Naive thymus-derived CD4-positive, alpha-beta T cell (primary cell): ENCODE results near the gene STX16. TPM values are rescaled to one million over a fixed set of nuclear protein-coding genes. Genes with fewer than 3 reads are reported as not detected.

Source experiments
- ATAC-seq: fragments of 150-1000 bp; cut with Tn5 transposase; 2 replicates; pipeline ENCODE4 v1.10.0; 2021; ENCODE audit warnings: mild to moderate bottlenecking, moderate library complexity
- CTCF ChIA-PET: fragments of 350-600 bp; sonication (Branson Sonifier 250); formaldehyde crosslinking; loops from one replicate; lab custom pipeline; 2021; ENCODE audit warnings: antibody characterized with exemption; lab: Charles Lee
- POLR2A ChIA-PET: fragments of 350-600 bp; sonication (Branson Sonifier 250); formaldehyde crosslinking; loops from one replicate; lab custom pipeline; 2021; ENCODE audit warnings: antibody characterized with exemption, inconsistent platforms; lab: Charles Lee
- DNase-seq, 9 donors: peaks; one replicate each; pipeline versions ENCODE4 v3.0.0 to v3.0.0-alpha.2; 2020 to 2022; ENCODE audit warnings: mixed read lengths in 1 of 9
- H3K27ac ChIP-seq: one replicate; pipeline ENCODE4 v1.7.0; 2013; ENCODE audit warnings: mild to moderate bottlenecking, low read depth, low read length, moderate library complexity
- H3K27me3 ChIP-seq, 2 donors: one replicate each; pipeline ENCODE4 v1.7.0; 2013; ENCODE audit warnings: low read length in 2 of 2, mild to moderate bottlenecking in 2 of 2, moderate library complexity in 2 of 2; ENCODE audit not compliant: control insufficient read depth in 2 of 2, insufficient read depth in 2 of 2
- H3K36me3 ChIP-seq, 3 experiments: 1 replicate in 2 of 3; 2 replicates in 1 of 3; pipeline ENCODE4 v1.7.0; 2013; ENCODE audit warnings: low read length in 3 of 3, mild to moderate bottlenecking in 3 of 3, moderate library complexity in 1 of 3; ENCODE audit not compliant: insufficient read depth in 3 of 3, control insufficient read depth in 2 of 3
- H3K4me1 ChIP-seq, 2 donors: one replicate each; pipeline ENCODE4 v1.7.0; 2013; ENCODE audit warnings: low read length in 2 of 2, mild to moderate bottlenecking in 2 of 2, moderate library complexity in 1 of 2; ENCODE audit not compliant: control insufficient read depth in 2 of 2, insufficient read depth in 2 of 2
- H3K4me3 ChIP-seq: 2 replicates; pipeline ENCODE4 v1.7.0; 2013; ENCODE audit warnings: mild to moderate bottlenecking, low read length
- H3K9me3 ChIP-seq, 3 experiments: 1 replicate in 2 of 3; 2 replicates in 1 of 3; pipeline ENCODE4 v1.7.0; 2013; ENCODE audit warnings: low read length in 3 of 3; ENCODE audit not compliant: control insufficient read depth in 2 of 3
- H3K27ac Mint-ChIP-seq, 9 donors: one replicate each; pipeline ENCODE4 v1.8.0; 2020 to 2022; ENCODE audit warnings: mixed read lengths in 9 of 9, mild to moderate bottlenecking in 8 of 9, moderate library complexity in 5 of 9, inconsistent platforms in 2 of 9
- H3K27me3 Mint-ChIP-seq, 5 donors: one replicate each; pipeline ENCODE4 v1.8.0; 2021 to 2022; ENCODE audit warnings: mixed read lengths in 5 of 5, mild to moderate bottlenecking in 1 of 5
- H3K36me3 Mint-ChIP-seq, 5 donors: one replicate each; pipeline ENCODE4 v1.8.0; 2020 to 2022; ENCODE audit warnings: mixed read lengths in 5 of 5, mild to moderate bottlenecking in 3 of 5, inconsistent platforms in 1 of 5
- H3K4me1 Mint-ChIP-seq, 7 donors: one replicate each; pipeline ENCODE4 v1.8.0; 2020 to 2022; ENCODE audit warnings: mixed read lengths in 7 of 7, mild to moderate bottlenecking in 3 of 7, inconsistent platforms in 1 of 7
- H3K4me3 Mint-ChIP-seq, 10 donors: one replicate each; pipeline ENCODE4 v1.8.0; 2020 to 2022; ENCODE audit warnings: mild to moderate bottlenecking in 10 of 10, mixed read lengths in 10 of 10, moderate library complexity in 6 of 10, inconsistent platforms in 2 of 10
- H3K9me3 Mint-ChIP-seq, 11 donors: one replicate each; pipeline ENCODE4 v1.8.0; 2020 to 2022; ENCODE audit warnings: mixed read lengths in 11 of 11, mild to moderate bottlenecking in 4 of 11, inconsistent platforms in 1 of 11, moderate library complexity in 1 of 11
- intact Hi-C, 2 donors: fragments of 100-400 bp; cut with micrococcal nuclease; formaldehyde crosslinking; loops; one replicate each; pipeline ENCODE4 v1.15.1; 2023
- polyA plus RNA-seq, 2 donors: library from polyadenylated mRNA; unstranded; fragments of 300-500 nt; fragmentation: Illumina TruSeq; gene quantifications; one replicate each; pipeline ENCODE4 v1.2.3, GENCODE V29; 2021
- total RNA-seq, 6 experiments: library from RNA in 5 of 6; stranded (reverse) in 5 of 6; gene quantifications; 1 replicate in 5 of 6; 2 replicates in 1 of 6; pipeline ENCODE4 v1.2.3 and lab custom pipeline; 2021 to 2026

The STX16 gene
- total and polyA plus RNA-seq, 7 experiments from 2014 or later: 32.0 to 225 (median 185) TPM

DNA sequence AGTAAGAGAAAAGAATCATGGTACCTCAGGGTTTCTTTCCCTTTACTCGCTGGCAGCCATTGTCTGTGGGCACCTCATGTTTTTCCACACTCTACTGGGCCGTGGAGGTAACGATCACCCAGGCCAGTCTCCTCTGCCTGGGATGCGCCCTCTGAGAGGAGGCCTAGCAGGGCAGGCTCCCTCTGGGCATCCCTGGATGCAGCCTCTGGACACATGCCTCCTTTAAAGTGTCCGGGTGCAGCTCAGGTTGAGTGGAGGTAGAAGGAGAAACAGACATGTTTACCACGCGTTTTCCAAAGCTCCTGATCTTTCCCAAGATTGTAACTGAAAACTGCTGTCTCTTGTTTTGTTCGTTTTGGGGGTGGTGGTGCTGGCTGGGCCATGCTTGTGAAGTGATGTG, 27.7 kb downstream of the STX16 start:
- no peak overlapping the region for H3K27ac ChIP-seq
- no peak for DNase-seq
- H3K9me3 ChIP-seq: no peaks in the 10 kb centered on the region
- Mint-ChIP-seq H3K4me1 (peaks cover 0 to 4% (median 0%) of the 10 kb centered on the region in 7 donors), H3K27me3 (no peaks in the 10 kb centered on the region), H3K36me3 (peaks cover 12 to 58% (median 27%) of the 10 kb centered on the region in 5 donors), H3K9me3 (peaks cover 0 to 1% (median 0%) of the 10 kb centered on the region in 11 donors), H3K4me3 (no peak overlapping the region), H3K27ac (peak overlapping the region in 1 of 9 donors; percentile 62)
- ATAC-seq: no peak
- POLR2A ChIA-PET: interaction anchor here (1.0 kb wide), 1 partner anchor 14 kb away, joined by 3 read pairs; no protein-coding TSS in a partner anchor
- CTCF ChIA-PET: no interaction called here
- H3K4me3 ChIP-seq: no peak overlapping the region
- intact Hi-C loops: no loop called here
- no peaks in the 10 kb centered on the region for H3K4me1 ChIP-seq
- H3K27me3 ChIP-seq: no peaks in the 10 kb centered on the region
- H3K36me3 ChIP-seq: peaks cover 6 to 49% (median 25%) of the 10 kb centered on the region in 3 experiments

DNA sequence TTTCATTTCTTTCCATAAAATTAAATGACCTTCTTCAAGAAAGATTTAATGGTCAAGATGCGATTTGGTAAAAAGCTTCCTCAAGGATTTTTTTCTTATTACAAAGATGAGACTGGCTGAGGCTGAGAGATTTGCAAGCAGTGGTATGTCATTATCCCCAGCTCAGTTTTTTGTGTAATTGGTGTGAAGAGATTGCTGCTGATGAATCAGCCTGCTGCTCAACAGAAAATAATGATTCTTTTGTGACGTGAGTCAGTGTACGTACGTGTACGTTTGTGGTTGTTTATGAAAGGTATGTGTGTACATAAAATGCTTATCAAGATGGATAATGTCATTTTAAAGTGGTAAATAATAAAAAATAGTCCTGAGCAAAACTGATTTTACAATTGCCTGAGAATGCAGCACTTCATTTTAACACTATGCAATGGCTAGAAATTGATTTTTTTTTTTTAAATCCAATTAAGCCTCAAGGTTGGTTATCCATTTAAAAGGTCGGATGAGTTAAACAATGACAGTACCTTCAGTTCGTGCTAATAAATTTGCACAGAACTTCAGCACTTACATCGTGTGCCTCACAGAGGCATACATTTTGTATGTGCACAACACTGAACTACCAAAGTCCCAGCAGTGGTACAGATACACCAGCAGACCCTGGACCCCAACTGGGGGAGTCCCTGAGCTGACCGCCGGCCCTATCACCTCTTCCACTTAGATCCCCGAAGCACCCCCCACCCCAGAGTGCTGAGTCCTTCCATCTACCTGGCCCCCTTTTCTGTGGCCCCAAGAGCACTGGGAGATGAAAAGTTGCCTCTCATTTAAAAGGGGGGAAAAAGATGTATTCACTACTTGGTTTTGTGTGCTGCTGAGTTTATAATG, 31.8 kb downstream of the STX16 start:
- POLR2A ChIA-PET: no interaction called here
- Histone ChIP-seq H3K4me1 (no peaks in the 10 kb centered on the region), H3K36me3 (peaks cover 0 to 18% (median 7%) of the 10 kb centered on the region in 3 experiments), H3K27ac (no peak overlapping the region), H3K9me3 (no peaks in the 10 kb centered on the region), H3K27me3 (no peaks in the 10 kb centered on the region), H3K4me3 (no peak overlapping the region)
- Mint-ChIP-seq H3K4me1 (peaks cover 0 to 5% (median 0%) of the 10 kb centered on the region in 7 donors), H3K9me3 (peaks cover 0 to 1% (median 0%) of the 10 kb centered on the region in 11 donors), H3K27ac (peak overlapping the region in 2 of 9 donors; percentile 32 to 71), H3K4me3 (no peak overlapping the region), H3K27me3 (no peaks in the 10 kb centered on the region), H3K36me3 (peaks cover 8 to 40% (median 18%) of the 10 kb centered on the region in 5 donors)
- no peak for ATAC-seq
- no peak for DNase-seq
- CTCF ChIA-PET: no interaction called here
- intact Hi-C loops: no loop called here

DNA sequence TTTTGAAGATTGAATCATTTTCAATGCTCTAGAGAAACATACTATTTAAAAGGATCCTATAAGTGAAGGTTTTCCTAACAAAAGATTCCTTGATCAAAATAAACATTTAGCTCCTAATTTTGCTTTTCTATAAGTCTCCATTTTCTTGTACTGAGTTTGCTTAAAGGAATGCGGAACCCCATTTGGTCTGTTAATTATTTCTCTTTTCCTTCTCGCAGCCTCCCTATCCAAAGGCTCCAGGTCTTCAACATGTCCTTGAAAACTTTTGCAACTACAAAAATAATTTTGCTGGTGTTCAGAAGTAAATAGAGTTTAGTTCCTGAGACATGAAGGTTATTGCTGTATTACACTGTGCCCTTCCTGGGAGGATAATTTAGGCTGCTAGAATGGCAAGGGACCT, 33.2 kb downstream of the STX16 start:
- Histone ChIP-seq H3K4me1 (no peaks in the 10 kb centered on the region), H3K36me3 (peaks cover 0 to 9% (median 7%) of the 10 kb centered on the region in 3 experiments), H3K27ac (no peak overlapping the region), H3K9me3 (no peaks in the 10 kb centered on the region), H3K4me3 (no peak overlapping the region), H3K27me3 (no peaks in the 10 kb centered on the region)
- DNase-seq (no peak), ATAC-seq (no peak)
- CTCF ChIA-PET: no interaction called here
- H3K27ac Mint-ChIP-seq: peak overlapping the region in 1 of 9 donors; percentile 22
- H3K9me3 Mint-ChIP-seq: peaks cover 0 to 2% (median 0%) of the 10 kb centered on the region in 11 donors
- intact Hi-C loops: no loop called here
- no peak overlapping the region for H3K4me3 Mint-ChIP-seq
- H3K27me3 Mint-ChIP-seq: no peaks in the 10 kb centered on the region
- peaks cover 0 to 5% (median 0%) of the 10 kb centered on the region in 7 donors for H3K4me1 Mint-ChIP-seq
- POLR2A ChIA-PET: no interaction called here
- peaks cover 8 to 35% (median 18%) of the 10 kb centered on the region in 5 donors for H3K36me3 Mint-ChIP-seq

DNA sequence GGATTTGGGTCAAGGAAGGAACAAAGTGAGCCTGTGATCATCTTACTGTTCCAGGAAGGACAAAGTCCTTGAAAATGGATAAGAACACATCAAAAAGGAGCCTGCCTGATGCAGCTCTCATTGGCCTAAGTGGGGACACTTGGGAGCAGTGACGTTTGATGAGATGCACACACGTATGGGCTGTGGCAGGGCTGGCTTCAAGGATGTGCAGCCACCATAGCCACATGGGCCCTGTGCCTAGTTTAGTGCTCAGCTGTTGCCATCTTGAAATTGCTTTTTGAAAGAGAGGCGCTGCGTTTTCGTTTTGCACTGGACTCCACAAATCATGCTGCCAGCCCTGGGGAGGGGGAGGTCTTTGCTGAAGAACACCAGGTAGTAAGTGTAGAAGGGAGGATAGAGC, 34.9 kb downstream of the STX16 start:
- H3K9me3 ChIP-seq: no peaks in the 10 kb centered on the region
- Mint-ChIP-seq H3K9me3 (peaks cover 0 to 1% (median 0%) of the 10 kb centered on the region in 11 donors), H3K36me3 (peaks cover 8 to 27% (median 9%) of the 10 kb centered on the region in 5 donors), H3K4me3 (no peak overlapping the region), H3K27ac (no peak overlapping the region), H3K27me3 (no peaks in the 10 kb centered on the region), H3K4me1 (peaks cover 0 to 8% (median 3%) of the 10 kb centered on the region in 7 donors)
- ChIA-PET POLR2A (no interaction called here), CTCF (interaction anchor here (0.8 kb wide), 1 partner anchor 28 kb away, joined by 4 read pairs; no protein-coding TSS in a partner anchor)
- no peaks in the 10 kb centered on the region for H3K27me3 ChIP-seq
- ATAC-seq: no peak
- H3K36me3 ChIP-seq: no peaks in the 10 kb centered on the region
- intact Hi-C loops: no loop called here
- H3K4me3 ChIP-seq: no peak overlapping the region
- DNase-seq: no peak
- H3K4me1 ChIP-seq: no peaks in the 10 kb centered on the region
- H3K27ac ChIP-seq: no peak overlapping the region

DNA sequence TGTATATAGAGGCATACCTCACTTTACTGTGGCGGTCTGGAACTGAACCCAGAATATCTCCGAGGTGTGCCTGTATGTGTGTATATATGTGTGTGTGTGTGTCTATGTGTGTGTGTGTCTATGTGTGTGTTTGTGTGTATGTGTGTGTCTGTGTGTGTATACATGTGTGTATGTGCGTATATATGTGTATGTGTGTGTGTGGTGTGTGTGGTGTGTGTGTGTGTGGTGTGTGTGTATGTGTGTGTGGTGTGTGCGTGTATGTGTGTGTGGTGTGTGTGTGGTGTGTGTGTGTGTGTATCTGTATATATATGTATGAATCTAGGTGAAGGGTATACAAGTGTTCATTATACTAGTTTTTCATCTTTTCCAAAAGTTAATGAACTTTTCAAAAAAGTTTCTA, 37.3 kb downstream of the STX16 start:
- H3K36me3 ChIP-seq: no peaks in the 10 kb centered on the region
- CTCF ChIA-PET: no interaction called here
- Mint-ChIP-seq H3K4me1 (peaks cover 0 to 14% (median 4%) of the 10 kb centered on the region in 7 donors), H3K9me3 (peaks cover 0 to 1% (median 0%) of the 10 kb centered on the region in 11 donors), H3K27ac (peak overlapping the region in 5 of 9 donors; percentile 0 to 34 (median 17)), H3K27me3 (no peaks in the 10 kb centered on the region), H3K4me3 (no peak overlapping the region), H3K36me3 (peaks cover 5 to 18% (median 9%) of the 10 kb centered on the region in 5 donors)
- peaks cover 2% of the 10 kb centered on the region in 2 donors for H3K4me1 ChIP-seq
- POLR2A ChIA-PET: interaction anchor here (0.6 to 6.4 kb wide), 2 partner anchors 38 to 44 kb away, joined by 3 to 57 read pairs; partner anchors contain the start of gene STX16
- H3K9me3 ChIP-seq: no peaks in the 10 kb centered on the region
- ATAC-seq: no peak
- no peaks in the 10 kb centered on the region for H3K27me3 ChIP-seq
- H3K4me3 ChIP-seq: no peak overlapping the region
- DNase-seq: no peak
- no peak overlapping the region for H3K27ac ChIP-seq
- intact Hi-C loops: no loop called here

DNA sequence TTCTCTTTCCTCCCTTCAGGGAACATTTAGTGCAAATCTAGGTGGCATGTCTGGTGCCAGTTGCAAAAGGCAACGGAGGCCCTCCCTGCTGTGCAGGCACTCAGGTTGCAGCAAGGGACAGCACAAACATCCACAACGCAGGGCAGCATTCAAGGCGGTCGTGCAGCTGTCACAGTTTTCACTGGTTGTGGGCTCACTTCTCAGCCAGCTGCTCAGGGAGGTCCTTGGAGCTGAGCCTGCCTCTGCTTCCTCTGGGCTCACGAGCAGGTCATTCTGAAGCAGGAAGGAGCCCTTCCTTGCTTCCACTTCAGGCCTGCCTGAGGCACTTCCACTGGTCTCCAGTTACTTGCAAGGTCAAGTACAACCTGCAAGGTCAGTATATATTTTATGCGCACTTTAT, 37.8 kb downstream of the STX16 start:
- H3K9me3 ChIP-seq: no peaks in the 10 kb centered on the region
- ChIA-PET POLR2A (interaction anchor here (0.6 to 6.4 kb wide), 3 partner anchors 39 to 541 kb away, joined by 3 to 57 read pairs (median 4); partner anchors contain the start of gene STX16), CTCF (interaction anchor here (0.7 kb wide), 1 partner anchor 140 kb away, joined by 3 read pairs; no protein-coding TSS in a partner anchor)
- no peak overlapping the region for H3K4me3 ChIP-seq
- intact Hi-C loops: no loop called here
- peaks cover 0 to 18% (median 5%) of the 10 kb centered on the region in 7 donors for H3K4me1 Mint-ChIP-seq
- no peak for DNase-seq
- peaks cover 0 to 1% (median 0%) of the 10 kb centered on the region in 11 donors for H3K9me3 Mint-ChIP-seq
- H3K27me3 ChIP-seq: no peaks in the 10 kb centered on the region
- H3K4me3 Mint-ChIP-seq: no peak overlapping the region
- no peaks in the 10 kb centered on the region for H3K27me3 Mint-ChIP-seq
- peaks cover 5 to 18% (median 9%) of the 10 kb centered on the region in 5 donors for H3K36me3 Mint-ChIP-seq
- H3K27ac ChIP-seq: no peak overlapping the region
- no peak for ATAC-seq
- H3K4me1 ChIP-seq: peaks cover 4 to 6% of the 10 kb centered on the region in 2 donors
- peak overlapping the region in 2 of 9 donors; percentile 10 to 17 for H3K27ac Mint-ChIP-seq
- H3K36me3 ChIP-seq: no peaks in the 10 kb centered on the region
